ENCODE results near the gene RNLS.

The RNLS gene

GRCh38 chr10:88474884-88475844, 108.0 kb downstream of the RNLS start:
- DNase-seq (ENCODE audit: low spot score) = no peak

DNA sequence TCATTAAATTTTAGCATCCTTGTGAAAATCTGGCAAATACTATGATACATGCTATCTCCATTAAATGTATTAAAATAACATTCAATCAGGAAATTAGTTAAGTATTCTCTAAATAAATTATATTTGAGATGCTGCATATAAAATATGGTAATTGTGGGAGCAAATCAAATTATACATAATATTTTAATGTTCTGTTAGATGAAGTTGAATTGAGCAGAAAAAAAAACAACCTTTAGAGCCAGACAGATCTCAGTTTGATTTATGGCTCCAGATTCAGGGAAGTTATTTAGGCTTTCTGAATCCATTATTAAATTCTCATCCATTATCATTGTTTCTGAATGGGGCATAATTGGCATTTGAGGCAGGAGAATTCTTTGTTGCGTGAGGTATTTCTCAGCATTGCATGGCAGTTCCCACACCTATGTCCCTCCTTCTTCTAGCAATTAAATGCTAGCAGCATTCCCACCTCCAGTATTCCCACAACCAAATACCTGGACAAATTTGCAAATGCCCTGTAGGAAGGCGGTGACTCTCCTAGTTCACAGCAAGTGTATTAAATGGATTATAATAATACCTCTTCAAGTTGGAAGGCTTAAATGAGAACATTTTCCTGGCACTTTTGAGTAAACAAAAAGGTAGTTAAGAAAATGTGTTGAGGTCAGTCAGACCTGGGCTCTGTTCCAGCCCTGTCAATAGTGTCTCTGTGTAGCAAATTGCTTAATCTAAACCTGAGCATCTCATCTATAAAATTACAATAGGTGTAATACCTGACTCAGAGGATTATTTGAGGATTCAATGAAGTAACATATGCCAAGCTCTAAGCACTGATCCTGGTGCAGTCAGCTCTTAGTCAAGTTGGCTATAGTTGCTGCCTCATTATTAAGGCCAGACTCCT, 108.9 kb downstream of the RNLS start:
- no peak for DNase-seq (ENCODE audit: low spot score)

GRCh38 chr10:88472540-88472939, 110.6 kb downstream of the RNLS start:
- no peak for DNase-seq (ENCODE audit: low spot score)

DNA sequence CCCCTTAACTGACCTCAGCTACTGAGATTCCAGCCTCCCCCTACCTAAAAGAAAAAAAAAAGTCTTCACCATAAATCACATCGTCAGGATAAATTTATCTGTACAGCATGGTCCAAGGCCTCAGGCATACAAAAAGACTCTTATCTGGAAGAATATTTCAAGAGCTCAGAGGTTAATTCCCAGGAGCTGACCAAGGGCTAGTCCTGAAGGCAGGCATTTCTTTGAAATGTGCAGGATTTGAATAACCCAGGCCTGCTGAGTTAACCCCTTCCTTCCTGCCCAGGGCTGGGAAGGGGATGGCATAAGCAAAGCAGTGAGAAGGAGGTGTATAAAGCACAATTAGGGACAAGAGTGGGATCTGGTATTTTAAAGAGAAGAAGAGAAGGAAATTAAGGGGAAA, 111.2 kb downstream of the RNLS start:
- no peak for DNase-seq (ENCODE audit: low spot score)

DNA sequence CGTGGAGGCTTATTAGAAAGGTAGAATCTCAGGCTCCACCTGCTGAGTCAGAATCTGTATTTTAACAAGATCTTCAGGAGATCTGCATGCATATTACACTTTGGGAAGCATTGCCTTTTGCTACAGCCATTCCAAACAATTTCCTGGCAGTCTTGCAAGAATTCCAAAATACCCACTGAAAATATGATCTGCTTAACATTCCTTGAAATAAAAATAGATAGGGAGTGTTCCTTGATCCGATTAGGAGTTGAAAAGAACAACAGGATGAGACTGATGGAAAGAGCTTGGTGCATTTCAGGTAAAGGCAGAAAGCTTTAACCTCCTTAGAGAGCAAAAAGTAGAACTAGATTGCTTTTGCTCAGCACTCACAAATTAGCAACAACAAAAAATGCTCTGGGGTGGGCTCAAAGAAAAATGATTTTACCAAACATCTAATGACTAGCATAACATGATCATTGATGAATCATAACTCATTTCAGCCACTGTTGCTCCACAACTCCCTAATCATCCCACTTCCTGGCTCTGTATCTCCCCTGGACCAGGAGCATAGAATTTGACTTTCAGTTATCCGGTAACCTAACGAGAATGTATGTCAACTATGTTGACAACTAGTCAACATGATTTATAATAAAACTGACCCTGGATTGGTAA, 115.2 kb downstream of the RNLS start:
- no peak for DNase-seq (ENCODE audit: low spot score)

DNA sequence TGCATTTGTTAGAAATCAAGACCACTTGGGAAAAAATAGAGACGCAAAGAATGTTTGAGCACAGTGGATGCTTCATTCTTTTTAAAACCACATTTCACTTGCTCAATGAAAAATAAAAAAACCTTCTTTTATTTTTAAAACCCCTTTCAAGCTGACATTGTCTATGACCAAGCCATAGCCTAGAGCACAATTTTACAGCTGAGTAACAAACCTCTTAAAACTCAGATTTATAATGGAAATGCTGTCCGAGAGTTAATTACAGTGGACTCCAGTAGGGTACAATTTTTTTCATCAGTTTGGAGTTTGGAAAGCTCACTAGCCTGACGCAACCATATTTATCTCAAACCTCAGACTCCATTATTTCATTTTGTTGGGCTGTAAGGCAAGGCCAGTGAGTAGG, 116.3 kb downstream of the RNLS start:
- DNase-seq (ENCODE audit: low spot score) = no peak

- DNase-seq (ENCODE audit: low spot score) = no peak
Measured at GRCh38 chr10:88465765-88466164, 117.4 kb downstream of the RNLS start.

DNA sequence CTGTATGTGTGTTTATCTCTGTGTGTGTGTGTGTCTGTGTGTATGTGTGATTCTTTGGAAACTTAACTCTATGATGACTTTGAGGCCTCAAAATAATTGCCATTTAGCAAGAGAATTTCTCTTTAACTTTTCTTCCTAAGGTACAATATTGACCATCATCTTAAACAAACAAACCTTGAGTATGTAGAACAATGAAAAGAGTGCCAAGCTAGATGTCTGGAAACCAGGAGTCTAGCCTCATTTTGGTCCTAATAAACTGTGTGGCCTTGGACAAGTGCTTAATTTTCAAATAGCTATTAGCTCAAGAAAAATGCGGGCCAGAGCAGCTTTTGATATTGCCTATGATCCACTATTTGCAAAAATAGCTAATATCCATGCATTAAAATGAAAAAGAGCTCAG, 119.3 kb downstream of the RNLS start:
- DNase-seq (ENCODE audit: low spot score) = no peak

GRCh38 chr10:88461426-88461825, 121.7 kb downstream of the RNLS start:
- DNase-seq (ENCODE audit: low spot score) = no peak

GRCh38 chr10:88459530-88459929, 123.6 kb downstream of the RNLS start:
- DNase-seq (ENCODE audit: low spot score) = no peak

DNA sequence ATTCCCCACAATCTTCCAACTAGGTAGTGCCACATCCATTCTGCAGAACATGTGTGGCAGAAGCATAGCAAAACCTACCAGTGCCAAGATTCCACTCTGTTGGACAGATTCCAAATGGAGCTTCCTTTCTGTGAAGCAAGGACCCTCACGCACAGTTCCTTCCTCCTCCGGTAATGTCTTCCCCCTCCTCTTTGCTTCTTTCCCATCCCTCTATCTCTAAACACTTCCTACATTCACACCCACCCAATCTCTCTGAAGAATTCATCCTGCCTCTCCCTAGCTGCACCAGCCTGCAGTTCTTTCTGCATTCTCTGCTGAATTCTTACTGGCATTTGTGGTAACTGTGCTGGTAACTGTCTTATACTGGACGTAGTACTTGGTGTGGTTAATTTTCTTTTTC, 124.9 kb downstream of the RNLS start:
- no peak for DNase-seq (ENCODE audit: low spot score)

- no peak for DNase-seq (ENCODE audit: low spot score)
Measured at GRCh38 chr10:88457660-88458059, 125.5 kb downstream of the RNLS start.

- DNase-seq (ENCODE audit: low spot score) = no peak
Measured at GRCh38 chr10:88456730-88457129, 126.4 kb downstream of the RNLS start.

- no peak for DNase-seq (ENCODE audit: low spot score)
Measured at GRCh38 chr10:88455831-88456230, 127.3 kb downstream of the RNLS start.

DNA sequence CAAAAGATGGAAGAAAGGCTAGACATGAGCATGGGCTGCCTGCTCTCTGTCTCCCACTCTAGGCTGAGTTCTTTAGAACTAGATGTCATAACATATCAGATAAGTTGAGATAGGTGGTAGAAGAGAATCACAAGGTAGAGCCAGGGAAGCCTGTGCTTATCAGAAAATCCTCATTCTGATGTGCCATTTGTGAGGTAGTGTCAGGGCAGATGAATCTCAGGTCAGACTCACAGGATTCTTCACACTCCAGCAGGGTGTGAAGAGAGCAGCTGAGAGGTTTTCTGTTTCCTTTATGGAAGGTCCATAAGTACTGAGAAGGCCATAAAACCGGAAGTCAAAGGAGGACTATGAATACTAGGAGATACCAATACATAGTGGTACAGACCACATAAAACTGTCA, 132.9 kb downstream of the RNLS start:
- DNase-seq (ENCODE audit: low spot score) = no peak

- no peak for DNase-seq (ENCODE audit: low spot score)
Measured at GRCh38 chr10:88442716-88443115, 140.4 kb downstream of the RNLS start.

DNA sequence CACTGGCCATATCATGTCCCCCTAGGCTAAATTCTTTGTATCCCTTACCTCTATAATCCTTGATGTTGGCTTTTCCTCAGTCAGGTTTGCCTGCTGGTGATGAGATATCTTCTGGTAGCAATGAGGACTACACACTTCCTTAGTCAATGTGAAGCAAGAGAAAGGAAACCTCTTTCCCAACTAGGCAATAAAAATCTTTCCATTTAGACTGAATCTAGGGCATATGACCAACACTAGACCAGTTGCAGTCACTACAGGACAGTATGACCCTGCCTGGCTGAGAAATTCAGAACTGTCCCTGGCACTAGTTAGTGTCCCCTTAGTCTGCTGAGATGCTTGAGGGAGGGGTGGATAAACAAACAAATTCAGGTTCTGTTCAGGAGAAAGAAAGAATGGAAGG, 142.6 kb downstream of the RNLS start:
- no peak for DNase-seq (ENCODE audit: low spot score)

DNA sequence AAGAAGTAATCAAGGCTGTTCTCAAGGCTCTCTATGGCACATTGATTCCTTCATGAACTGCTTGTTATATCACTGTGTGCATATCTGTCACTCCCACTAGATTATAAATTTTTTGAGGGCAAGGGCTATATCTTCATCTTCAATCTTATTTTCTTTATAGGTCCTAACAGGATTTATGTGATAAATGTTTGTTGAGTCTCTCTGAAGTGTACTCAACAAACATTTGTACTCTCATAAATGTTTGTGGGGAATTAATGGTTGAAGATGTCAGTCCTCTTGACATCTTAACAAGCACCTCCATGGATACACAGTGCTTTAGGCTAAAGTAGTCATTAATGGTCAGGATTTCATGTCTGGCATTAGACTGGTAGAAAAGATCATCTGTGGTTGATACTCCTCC, 143.2 kb downstream of the RNLS start:
- no peak for DNase-seq (ENCODE audit: low spot score)

GRCh38 chr10:88437411-88437810, 145.7 kb downstream of the RNLS start:
- no peak for DNase-seq (ENCODE audit: low spot score)

DNA sequence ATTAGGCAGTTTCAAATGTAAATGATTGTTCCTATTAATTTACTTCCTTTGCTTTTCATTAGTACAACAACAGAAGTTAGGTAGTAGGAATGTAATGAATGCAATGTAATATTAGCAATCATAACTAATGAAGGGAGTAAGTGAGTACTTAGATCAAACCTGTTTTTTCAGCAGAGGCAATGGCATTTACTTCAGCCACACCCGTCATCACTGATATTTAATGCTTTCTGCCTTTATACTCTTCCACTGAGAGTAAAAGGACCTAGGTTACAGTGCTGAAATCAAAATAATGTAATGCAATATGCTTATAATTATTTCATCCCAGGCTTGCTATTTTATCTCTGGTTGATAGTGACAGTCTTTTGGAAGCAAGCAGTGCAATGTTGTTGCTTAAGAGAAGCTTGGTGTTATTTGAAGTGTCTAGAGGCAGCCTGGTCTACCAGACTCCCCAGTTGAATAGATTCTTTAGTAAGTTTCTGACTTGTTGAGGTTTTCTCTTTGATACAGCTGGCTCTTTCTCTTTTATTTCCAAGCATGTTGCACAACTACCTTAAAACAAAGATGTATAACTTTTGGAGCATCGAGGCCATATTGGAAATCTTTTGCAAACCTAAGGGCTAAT, 149.4 kb downstream of the RNLS start:
- no peak for DNase-seq (ENCODE audit: low spot score)

DNA sequence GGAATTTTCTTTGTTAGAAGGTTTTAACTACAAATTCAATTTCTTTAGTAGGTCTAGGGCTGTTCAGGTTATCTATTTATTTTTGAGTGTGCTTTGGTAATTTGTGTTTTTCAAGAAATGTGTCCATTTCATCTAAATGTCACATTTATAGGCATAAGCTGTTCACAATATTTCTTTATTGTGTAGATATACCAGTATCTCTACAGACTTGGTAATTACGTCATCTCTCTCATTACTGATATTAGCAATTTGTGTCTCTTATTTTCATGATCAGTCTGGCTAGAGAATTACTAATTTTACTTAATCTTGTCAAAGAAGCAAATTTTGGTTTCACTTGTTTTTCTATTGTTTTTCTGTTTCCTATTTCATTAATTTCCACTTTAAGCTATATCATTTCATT, 152.0 kb downstream of the RNLS start:
- no peak for DNase-seq (ENCODE audit: low spot score)

DNA sequence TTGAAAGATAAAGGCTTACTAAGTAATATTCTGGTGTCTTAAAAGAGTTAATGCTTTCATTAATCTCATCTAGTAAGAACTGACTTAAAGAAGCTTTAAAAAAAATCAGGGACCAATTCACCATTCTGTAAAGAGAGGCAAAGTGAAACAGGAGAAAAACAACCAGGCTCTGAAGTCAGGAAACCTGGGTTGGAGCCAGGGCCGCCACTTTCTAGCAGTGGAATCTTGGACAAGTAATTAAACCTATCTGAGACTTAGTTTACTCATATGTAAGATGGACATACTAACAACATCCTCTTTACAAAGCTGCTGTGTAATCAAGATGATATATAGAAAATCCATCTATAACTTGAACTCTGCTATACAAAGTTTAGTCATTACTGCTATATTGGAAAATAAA, 154.1 kb downstream of the RNLS start:
- DNase-seq (ENCODE audit: low spot score) = no peak

Measured in kidney capillary endothelial cell (primary cell).